Stimulated activated CD4-positive, alpha-beta T cell treated with anti-CD3 and anti-CD28 coated beads, Interleukin-1b, Interleukin-23, amount 100 ng/mL, for 1 hour (primary cell): ENCODE results near the gene GMNC.

ENCODE experiments used
- DNase-seq, 2 donors: peaks; one replicate each; pipeline ENCODE4 v3.0.0-alpha.2; 2020; ENCODE audit warnings: low read depth in 2 of 2

Gene GMNC

DNA sequence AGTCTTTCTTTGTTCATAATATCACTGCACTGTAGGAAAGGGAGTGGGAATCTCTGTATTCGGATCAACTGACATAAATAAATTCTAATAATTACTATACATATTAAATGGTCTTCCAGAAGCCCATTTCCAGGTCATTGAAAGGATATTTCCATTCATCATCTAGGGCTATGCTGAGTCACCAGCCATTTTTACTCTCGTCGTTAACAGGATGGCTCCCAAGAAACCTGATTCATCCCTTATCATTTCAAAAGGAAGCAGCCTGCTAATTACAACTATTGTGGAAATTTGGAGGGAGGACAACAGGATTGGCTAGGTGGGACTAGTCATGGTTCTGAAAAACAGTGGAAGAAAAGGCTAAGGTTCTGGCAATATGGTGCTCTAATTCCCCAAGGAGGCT lies 13.6 kb downstream of the GMNC start:
- no peak for DNase-seq

DNA sequence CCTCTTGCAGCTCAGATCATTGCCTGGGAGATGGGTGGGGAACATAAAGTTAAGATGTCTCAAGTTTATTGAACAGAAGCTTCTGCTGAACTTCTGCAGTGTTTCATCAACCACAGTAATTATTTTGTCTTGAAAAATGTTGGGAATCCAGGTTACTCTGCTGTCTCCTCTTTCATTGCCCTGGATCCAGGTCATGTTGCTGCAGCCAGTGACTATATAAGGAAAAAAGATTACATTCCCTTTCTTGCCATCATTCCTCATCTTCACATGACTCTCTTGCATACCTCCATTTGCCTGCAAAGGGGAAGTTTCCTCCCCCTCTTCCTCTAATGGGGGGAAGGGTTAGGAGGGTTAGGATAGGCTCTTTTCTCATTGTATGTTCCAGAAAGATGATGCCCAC lies 15.1 kb downstream of the GMNC start:
- no peak for DNase-seq

DNA sequence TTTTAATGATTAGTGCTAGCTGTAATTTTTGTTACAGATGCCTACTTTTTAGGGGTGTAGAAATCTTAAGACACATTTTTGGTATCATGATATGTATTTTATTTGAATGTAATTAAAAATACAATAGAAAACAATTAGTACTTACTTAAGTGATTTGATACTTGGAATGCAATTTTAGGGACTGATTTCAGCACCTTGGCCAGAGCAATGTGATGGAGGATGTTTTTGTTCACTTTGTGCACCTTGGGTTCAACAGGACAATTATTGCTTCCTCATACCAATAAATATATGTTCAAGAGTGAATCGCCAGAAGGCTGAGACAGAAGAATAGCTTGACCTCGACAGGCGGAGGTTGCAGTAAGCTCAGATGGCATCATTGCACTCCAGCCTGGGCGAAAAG lies 22.3 kb downstream of the GMNC start:
- DNase-seq: no peak

DNA sequence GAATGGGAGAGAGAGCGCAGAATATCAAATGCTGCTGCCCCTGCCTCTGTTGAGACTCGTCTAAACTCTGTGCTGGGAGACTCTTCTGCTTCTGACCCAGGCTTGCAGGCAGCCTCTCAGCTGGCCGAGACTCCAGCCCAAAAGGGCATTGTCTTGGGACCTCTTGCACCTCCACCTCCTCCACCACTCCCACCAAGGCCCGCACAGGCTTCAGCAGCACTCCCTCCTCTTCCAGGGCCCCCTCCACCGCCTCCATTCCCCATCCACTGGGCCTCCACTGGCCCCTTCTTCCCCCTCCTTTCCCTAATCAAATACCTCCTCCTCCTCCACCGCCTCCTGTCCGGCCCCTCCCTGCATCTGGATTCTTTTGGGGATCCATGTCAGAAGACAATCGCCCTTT lies 31.3 kb downstream of the GMNC start:
- no peak for DNase-seq

DNA sequence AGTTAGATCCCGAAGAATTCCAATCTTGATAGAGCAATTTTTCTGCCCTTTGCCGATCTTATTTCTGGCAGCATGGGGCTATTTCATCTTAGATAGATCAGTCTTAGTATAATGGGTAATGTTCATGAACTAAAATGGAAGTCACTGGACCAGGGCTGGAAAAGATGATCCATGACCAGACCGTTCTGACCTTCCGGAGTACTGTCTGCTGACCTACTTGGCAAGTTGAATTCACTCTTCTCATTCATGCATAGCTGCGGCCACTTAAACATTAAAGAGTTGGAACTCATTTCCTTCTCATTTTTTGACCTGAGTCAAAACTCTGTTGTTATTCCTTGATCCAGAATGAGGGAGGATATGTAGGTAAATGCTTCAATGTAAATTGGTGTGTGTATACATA lies 32.5 kb downstream of the GMNC start:
- DNase-seq: no peak

DNA sequence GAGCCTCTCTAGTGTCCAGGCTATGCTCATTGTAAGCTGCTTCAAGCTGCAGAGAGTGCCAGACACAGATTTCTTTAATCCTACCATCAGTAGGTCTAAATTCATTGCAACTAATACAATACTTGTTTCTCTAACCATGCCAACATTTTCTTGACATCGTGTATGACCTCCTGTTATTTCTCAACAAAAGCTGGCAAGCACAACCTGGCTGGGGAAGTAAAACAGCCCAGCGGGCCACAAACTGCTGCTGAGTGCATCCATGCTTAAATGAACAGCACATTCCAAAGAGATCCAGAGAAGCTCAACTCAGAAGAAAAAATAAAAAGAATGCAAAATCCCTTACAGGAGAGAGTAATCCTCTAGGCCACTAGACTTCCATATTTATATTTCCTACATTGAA lies 36.5 kb downstream of the GMNC start:
- no peak for DNase-seq

DNA sequence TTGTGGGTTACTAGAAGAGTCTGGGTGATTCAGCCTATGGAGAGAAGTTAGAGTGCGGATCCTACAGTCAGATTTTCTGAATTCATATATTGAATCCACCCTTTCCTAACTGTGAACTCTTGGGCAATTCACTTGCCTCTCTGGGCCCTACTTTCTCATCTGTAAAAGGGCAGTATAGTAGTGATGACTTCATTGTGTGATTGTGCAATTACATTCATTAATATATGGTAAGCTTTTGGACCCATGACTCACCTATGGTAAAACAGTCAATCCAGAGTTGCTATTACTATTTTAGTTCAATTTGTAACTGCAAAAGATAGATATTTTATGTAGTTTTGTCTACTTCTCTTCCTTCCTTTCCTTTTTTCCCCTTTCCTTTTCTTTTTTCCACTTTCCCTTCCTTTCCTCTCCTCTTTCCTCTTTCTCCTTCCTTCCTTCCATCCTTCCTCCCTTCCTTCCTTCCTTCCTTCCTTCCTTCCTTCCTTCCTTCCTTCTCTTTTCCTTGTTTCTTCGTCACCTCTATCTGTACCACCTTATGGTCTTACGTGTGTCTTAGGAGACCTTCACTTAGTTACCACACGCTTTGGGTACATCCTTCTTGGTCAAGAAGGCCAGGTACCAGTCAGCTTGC lies 37.0 kb downstream of the GMNC start:
- no peak for DNase-seq

DNA sequence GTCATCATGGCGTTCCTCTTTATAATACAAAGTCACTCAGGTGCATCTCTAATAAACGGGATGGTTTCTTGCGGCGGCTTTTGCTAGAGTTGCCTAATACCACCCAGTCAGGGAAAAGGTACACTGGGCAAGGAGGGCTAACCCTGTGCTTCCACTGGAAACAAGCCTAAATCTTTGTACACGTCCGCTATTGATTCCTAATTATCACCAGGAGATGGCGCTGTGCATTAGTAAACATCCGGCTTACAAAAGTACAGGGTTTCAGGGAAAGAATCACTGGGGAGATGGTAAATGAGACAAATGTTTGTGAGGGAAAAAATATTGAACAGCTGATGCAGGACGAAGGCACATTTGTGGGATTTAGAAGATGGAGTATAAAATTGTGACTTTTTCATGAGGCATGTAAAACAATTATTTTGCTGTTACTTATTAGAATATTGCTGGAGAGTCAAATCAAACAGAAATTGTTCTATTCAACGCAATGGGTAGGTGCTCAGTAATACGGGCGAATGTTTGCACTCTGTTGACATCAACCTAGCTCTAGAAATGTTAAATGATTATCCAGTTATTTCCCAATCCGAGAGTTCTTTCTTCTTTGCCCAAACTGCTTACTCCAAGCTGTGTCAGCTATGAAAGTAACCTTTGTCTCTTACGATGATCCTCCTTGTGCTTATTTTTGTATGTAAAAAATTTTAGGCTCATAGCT lies 50.6 kb downstream of the GMNC start:
- DNase-seq: no peak

DNA sequence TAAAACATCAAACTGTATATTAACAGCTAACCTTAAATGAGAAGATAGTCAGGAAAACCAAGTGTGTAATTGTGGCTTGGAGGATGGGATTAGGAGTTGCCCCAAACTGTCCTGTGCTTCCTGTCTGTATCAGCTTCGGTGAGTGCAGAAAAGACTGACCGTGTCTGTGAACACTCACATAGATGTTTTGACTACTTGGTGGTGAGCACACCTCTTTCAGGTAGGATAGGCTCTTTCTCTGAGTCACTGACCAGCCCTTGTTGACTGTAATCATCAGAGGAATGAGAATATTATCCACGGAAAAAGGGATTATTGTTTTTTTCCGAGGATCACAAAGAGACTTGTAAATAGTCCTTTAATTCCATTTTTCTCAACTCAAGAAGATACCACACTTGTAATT lies 51.5 kb downstream of the GMNC start:
- no peak for DNase-seq

DNA sequence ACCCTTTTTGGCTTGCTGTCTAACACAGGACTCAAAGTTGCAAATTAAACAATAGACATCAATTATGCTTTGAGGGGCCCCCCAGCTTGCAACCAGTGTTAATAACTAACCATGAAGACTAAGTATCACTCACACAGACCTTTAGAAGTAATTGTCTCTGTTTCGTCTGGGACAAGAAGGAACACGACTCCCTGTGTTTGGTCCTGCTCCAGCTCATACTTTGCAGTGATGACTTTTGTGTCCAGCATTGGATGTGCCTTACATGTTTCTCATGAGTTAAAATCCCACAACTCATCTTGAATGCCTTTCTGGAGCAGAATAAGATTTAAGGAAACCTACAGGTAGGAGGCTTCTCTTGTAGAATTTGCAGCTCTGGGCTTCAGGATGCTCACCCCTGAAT lies 53.1 kb downstream of the GMNC start:
- no peak for DNase-seq

DNA sequence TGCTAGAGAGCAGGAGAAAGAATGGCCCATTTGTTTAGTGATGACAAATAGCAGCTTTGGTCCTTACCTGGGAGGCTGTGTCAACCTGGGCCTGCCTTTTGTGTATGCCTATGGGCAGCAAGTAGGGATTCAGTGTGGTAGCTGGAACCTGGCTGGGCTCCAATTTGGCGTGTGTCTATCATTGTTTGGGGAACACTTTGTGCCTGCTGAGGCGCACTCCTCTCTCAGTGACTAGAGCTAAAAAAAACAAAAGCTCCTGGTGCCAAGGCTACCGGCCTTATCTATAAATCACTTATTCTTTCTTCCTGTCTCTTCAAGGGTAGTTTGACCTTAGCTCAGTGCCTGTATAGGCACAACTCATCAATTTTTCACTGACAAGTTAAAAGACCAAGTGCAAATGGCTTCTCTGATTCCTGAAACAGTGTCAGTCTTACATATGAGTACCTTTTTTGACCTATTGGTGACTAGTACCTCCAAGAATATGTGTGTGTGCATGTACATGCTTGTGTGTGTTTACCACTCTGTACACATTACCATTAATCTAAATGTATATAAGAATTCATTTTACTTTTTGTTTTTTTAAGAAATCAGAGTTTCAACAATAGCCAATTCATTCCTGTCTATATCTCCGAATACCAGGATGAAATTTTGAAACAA lies 54.6 kb downstream of the GMNC start:
- DNase-seq: no peak
